Liver (tissue), 3 donors: ENCODE data around the gene COL11A1.
"Not testable (repeated sequence)": the region's sequence is repeated elsewhere in the genome, so short reads cannot be mapped to it uniquely, and the experiment has no call there.

Experiments used
- ATF3 ChIP-seq: IDR thresholded peaks from 2 replicates; pipeline ENCODE4 v1.6.1; 2016; ENCODE audit warnings: antibody characterized with exemption
- CTCF ChIP-seq: fragments of 150-350 bp; IDR thresholded peaks from 2 replicates; pipeline ENCODE4 v1.5.1; 2017; ENCODE audit warnings: improper control_type of control experiment, low read depth, low read length; ENCODE audit not compliant: missing input control
- EGR1 ChIP-seq, 2 donors: IDR thresholded peaks; 2 replicates each; pipeline ENCODE4 v1.6.1; 2016 to 2018; ENCODE audit warnings: antibody characterized with exemption in 2 of 2, low read depth in 2 of 2
- GABPA ChIP-seq, 2 donors: IDR thresholded peaks in 1 of 2; conservative IDR thresholded peaks in 1 of 2; 2 replicates each; pipeline ENCODE4 v1.6.1; 2016; ENCODE audit warnings: antibody characterized with exemption in 2 of 2, mild to moderate bottlenecking in 1 of 2, moderate library complexity in 1 of 2
- HNF4G ChIP-seq: IDR thresholded peaks from 2 replicates; pipeline ENCODE4 v1.6.1; 2016; ENCODE audit warnings: antibody characterized with exemption
- NR2F2 ChIP-seq: IDR thresholded peaks from 2 replicates; pipeline ENCODE4 v1.6.1; 2016; ENCODE audit warnings: antibody characterized with exemption
- RAD21 ChIP-seq, 2 donors: IDR thresholded peaks; 2 replicates each; pipeline ENCODE4 v1.6.1; 2016; ENCODE audit warnings: antibody characterized with exemption in 2 of 2, mild to moderate bottlenecking in 2 of 2
- REST ChIP-seq: IDR thresholded peaks from 2 replicates; pipeline ENCODE4 v1.6.1; 2016; ENCODE audit warnings: antibody characterized with exemption, mild to moderate bottlenecking
- RXRA ChIP-seq, 2 donors: IDR thresholded peaks; 2 replicates each; pipeline ENCODE4 v1.6.1; 2017 to 2018; ENCODE audit warnings: antibody characterized with exemption in 2 of 2, mild to moderate bottlenecking in 1 of 2
- SP1 ChIP-seq: IDR thresholded peaks from 2 replicates; pipeline ENCODE4 v1.6.1; 2018; ENCODE audit warnings: antibody characterized with exemption, mild to moderate bottlenecking
- TAF1 ChIP-seq: conservative IDR thresholded peaks from 2 replicates; pipeline ENCODE4 v1.6.1; 2016; ENCODE audit warnings: antibody characterized with exemption, mild to moderate bottlenecking
- YY1 ChIP-seq: IDR thresholded peaks from 2 replicates; pipeline ENCODE4 v1.6.1; 2016; ENCODE audit warnings: antibody characterized with exemption, mild to moderate bottlenecking
- TF ChIP-seq, protein P1 (sequence below): IDR thresholded peaks from 2 replicates; pipeline ENCODE4 v1.6.1; 2016; ENCODE audit warnings: antibody characterized with exemption
- TF ChIP-seq, protein P2 (sequence below): IDR thresholded peaks from 2 replicates; pipeline ENCODE4 v1.6.1; 2016; ENCODE audit warnings: antibody characterized with exemption
- donor health status: healthy.
- donor health status: healthy.

GRCh38 chr1:102933362-102933761 is 175.0 kb downstream of the COL11A1 start:
- not testable (repeated sequence) for TF ChIP-seq REST; CTCF; YY1; ATF3; RXRA (IDR thresholded peaks at IDR 0.05); RAD21 (IDR thresholded peaks at IDR 0.05); TAF1; HNF4G; EGR1 (IDR thresholded peaks at IDR 0.05; ENCODE audit: low read depth in 2 of 2); NR2F2; SP1; GABPA (IDR thresholded peaks at IDR 0.05 in 1 of 2, conservative IDR thresholded peaks at IDR 0.05 in 1 of 2)
- TF ChIP-seq, protein P1, sequence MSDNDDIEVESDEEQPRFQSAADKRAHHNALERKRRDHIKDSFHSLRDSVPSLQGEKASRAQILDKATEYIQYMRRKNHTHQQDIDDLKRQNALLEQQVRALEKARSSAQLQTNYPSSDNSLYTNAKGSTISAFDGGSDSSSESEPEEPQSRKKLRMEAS, result not testable (repeated sequence)
- TF ChIP-seq, protein P2, sequence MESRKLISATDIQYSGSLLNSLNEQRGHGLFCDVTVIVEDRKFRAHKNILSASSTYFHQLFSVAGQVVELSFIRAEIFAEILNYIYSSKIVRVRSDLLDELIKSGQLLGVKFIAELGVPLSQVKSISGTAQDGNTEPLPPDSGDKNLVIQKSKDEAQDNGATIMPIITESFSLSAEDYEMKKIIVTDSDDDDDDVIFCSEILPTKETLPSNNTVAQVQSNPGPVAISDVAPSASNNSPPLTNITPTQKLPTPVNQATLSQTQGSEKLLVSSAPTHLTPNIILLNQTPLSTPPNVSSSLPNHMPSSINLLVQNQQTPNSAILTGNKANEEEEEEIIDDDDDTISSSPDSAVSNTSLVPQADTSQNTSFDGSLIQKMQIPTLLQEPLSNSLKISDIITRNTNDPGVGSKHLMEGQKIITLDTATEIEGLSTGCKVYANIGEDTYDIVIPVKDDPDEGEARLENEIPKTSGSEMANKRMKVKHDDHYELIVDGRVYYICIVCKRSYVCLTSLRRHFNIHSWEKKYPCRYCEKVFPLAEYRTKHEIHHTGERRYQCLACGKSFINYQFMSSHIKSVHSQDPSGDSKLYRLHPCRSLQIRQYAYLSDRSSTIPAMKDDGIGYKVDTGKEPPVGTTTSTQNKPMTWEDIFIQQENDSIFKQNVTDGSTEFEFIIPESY, result not testable (repeated sequence)
